HEK293 (cell line): ENCODE results near the gene CDT1.

Experiments
- FEZF1 ChIP-seq: fragments of 450-650 bp; formaldehyde crosslinking; IDR thresholded peaks from 2 replicates; pipeline ENCODE4 v1.5.1; 2016; ENCODE audit warnings: missing biosample characterization, missing genetic modification characterization
- GLI2 ChIP-seq: fragments of 450-650 bp; formaldehyde crosslinking; IDR thresholded peaks from 2 replicates; pipeline ENCODE4; 2017; ENCODE audit warnings: missing biosample characterization, missing genetic modification characterization, low read depth, borderline replicate concordance
- GLI4 ChIP-seq: fragments of 450-650 bp; formaldehyde crosslinking; IDR thresholded peaks from 2 replicates; pipeline ENCODE4 v1.5.1; 2016; ENCODE audit warnings: missing biosample characterization, missing genetic modification characterization
- IKZF3 ChIP-seq: fragments of 450-650 bp; IDR thresholded peaks from 2 replicates; pipeline ENCODE4 v1.5.0; 2018; ENCODE audit warnings: missing biosample characterization, mild to moderate bottlenecking, missing genetic modification characterization, moderate library complexity
- SP2 ChIP-seq: fragments of 450-650 bp; formaldehyde crosslinking; IDR thresholded peaks from 2 replicates; pipeline ENCODE4 v1.5.1; 2016; ENCODE audit warnings: missing biosample characterization, missing genetic modification characterization
- ZBTB1 ChIP-seq: fragments of 450-650 bp; formaldehyde crosslinking; IDR thresholded peaks from 2 replicates; pipeline ENCODE4 v1.5.1; 2016; ENCODE audit warnings: missing biosample characterization, missing genetic modification characterization
- ZBTB17 ChIP-seq: fragments of 450-650 bp; formaldehyde crosslinking; IDR thresholded peaks from 2 replicates; pipeline ENCODE4 v1.5.1; 2016; ENCODE audit warnings: missing biosample characterization, missing genetic modification characterization
- ZBTB48 ChIP-seq: fragments of 450-650 bp; formaldehyde crosslinking; IDR thresholded peaks from 2 replicates; pipeline ENCODE4 v1.5.1; 2016; ENCODE audit warnings: missing biosample characterization, missing genetic modification characterization
- ZNF10 ChIP-seq: fragments of 450-650 bp; formaldehyde crosslinking; IDR thresholded peaks from 2 replicates; pipeline ENCODE4 v1.5.1; 2017; ENCODE audit warnings: missing biosample characterization, missing genetic modification characterization
- ZNF132 ChIP-seq: fragments of 450-650 bp; formaldehyde crosslinking; IDR thresholded peaks from 2 replicates; pipeline ENCODE4 v1.5.1; 2017; ENCODE audit warnings: missing biosample characterization, missing genetic modification characterization, borderline replicate concordance
- ZNF133 ChIP-seq: fragments of 450-650 bp; formaldehyde crosslinking; IDR thresholded peaks from 2 replicates; pipeline ENCODE4 v1.5.1; 2016; ENCODE audit warnings: missing biosample characterization, missing genetic modification characterization
- ZNF138 ChIP-seq: fragments of 450-650 bp; formaldehyde crosslinking; IDR thresholded peaks from 2 replicates; pipeline ENCODE4 v1.5.1; 2016; ENCODE audit warnings: missing biosample characterization, missing genetic modification characterization, borderline replicate concordance
- ZNF169 ChIP-seq: fragments of 450-650 bp; formaldehyde crosslinking; IDR thresholded peaks from 2 replicates; pipeline ENCODE4 v1.5.1; 2016; ENCODE audit warnings: missing biosample characterization, missing genetic modification characterization
- ZNF174 ChIP-seq: fragments of 450-650 bp; formaldehyde crosslinking; IDR thresholded peaks from 2 replicates; pipeline ENCODE4 v1.5.0; 2017; ENCODE audit warnings: missing biosample characterization, mild to moderate bottlenecking, missing genetic modification characterization
- ZNF19 ChIP-seq: fragments of 450-650 bp; formaldehyde crosslinking; IDR thresholded peaks from 2 replicates; pipeline ENCODE4; 2016; ENCODE audit warnings: missing biosample characterization, missing genetic modification characterization, low read depth
- ZNF23 ChIP-seq: fragments of 450-650 bp; formaldehyde crosslinking; IDR thresholded peaks from 2 replicates; pipeline ENCODE4 v1.5.1; 2016; ENCODE audit warnings: missing biosample characterization, missing genetic modification characterization, borderline replicate concordance
- ZNF302 ChIP-seq: fragments of 450-650 bp; formaldehyde crosslinking; IDR thresholded peaks from 2 replicates; pipeline ENCODE4 v1.5.1; 2016; ENCODE audit warnings: missing biosample characterization, missing genetic modification characterization, low read depth
- ZNF423 ChIP-seq: fragments of 450-650 bp; formaldehyde crosslinking; IDR thresholded peaks from 2 replicates; pipeline ENCODE4 v1.5.1; 2016; ENCODE audit warnings: missing biosample characterization, missing genetic modification characterization
- ZNF629 ChIP-seq: fragments of 450-650 bp; formaldehyde crosslinking; IDR thresholded peaks from 2 replicates; pipeline ENCODE4 v1.5.1; 2017; ENCODE audit warnings: missing biosample characterization, missing genetic modification characterization
- ZNF677 ChIP-seq: fragments of 450-650 bp; IDR thresholded peaks from 2 replicates; pipeline ENCODE4 v1.5.0; 2018; ENCODE audit warnings: missing biosample characterization, mild to moderate bottlenecking, missing genetic modification characterization, moderate library complexity
- ZSCAN30 ChIP-seq: fragments of 450-650 bp; IDR thresholded peaks from 2 replicates; pipeline ENCODE4 v1.5.1; 2018; ENCODE audit warnings: missing biosample characterization, mild to moderate bottlenecking, missing genetic modification characterization, moderate library complexity
- TF ChIP-seq, protein P1 (sequence below): fragments of 450-650 bp; formaldehyde crosslinking; IDR thresholded peaks from 2 replicates; pipeline ENCODE4 v1.5.1; 2017; ENCODE audit warnings: missing biosample characterization, missing genetic modification characterization
- TF ChIP-seq, protein P2 (sequence below): fragments of 450-650 bp; formaldehyde crosslinking; IDR thresholded peaks from 2 replicates; pipeline ENCODE4 v1.5.1; 2016; ENCODE audit warnings: missing biosample characterization, missing genetic modification characterization
- TF ChIP-seq, protein P3 (sequence below): fragments of 450-650 bp; formaldehyde crosslinking; IDR thresholded peaks from 2 replicates; pipeline ENCODE4 v1.5.1; 2016; ENCODE audit warnings: missing biosample characterization, missing genetic modification characterization
- TF ChIP-seq, protein P4 (sequence below): fragments of 450-650 bp; formaldehyde crosslinking; IDR thresholded peaks from 2 replicates; pipeline ENCODE4 v1.5.1; 2016; ENCODE audit warnings: missing biosample characterization, missing genetic modification characterization
- TF ChIP-seq, protein P5 (sequence below): fragments of 450-650 bp; formaldehyde crosslinking; IDR thresholded peaks from 2 replicates; pipeline ENCODE4; 2016; ENCODE audit warnings: missing biosample characterization, missing genetic modification characterization
- TF ChIP-seq, protein P6 (sequence below): fragments of 450-650 bp; formaldehyde crosslinking; optimal IDR thresholded peaks from 2 replicates; pipeline ENCODE3; 2016; ENCODE audit warnings: missing biosample characterization, mild to moderate bottlenecking, missing genetic modification characterization
- TF ChIP-seq, protein P7 (sequence below): fragments of 450-650 bp; formaldehyde crosslinking; IDR thresholded peaks from 2 replicates; pipeline ENCODE4 v1.5.1; 2016; ENCODE audit warnings: missing biosample characterization, missing genetic modification characterization, low read depth

CDT1 gene

DNA sequence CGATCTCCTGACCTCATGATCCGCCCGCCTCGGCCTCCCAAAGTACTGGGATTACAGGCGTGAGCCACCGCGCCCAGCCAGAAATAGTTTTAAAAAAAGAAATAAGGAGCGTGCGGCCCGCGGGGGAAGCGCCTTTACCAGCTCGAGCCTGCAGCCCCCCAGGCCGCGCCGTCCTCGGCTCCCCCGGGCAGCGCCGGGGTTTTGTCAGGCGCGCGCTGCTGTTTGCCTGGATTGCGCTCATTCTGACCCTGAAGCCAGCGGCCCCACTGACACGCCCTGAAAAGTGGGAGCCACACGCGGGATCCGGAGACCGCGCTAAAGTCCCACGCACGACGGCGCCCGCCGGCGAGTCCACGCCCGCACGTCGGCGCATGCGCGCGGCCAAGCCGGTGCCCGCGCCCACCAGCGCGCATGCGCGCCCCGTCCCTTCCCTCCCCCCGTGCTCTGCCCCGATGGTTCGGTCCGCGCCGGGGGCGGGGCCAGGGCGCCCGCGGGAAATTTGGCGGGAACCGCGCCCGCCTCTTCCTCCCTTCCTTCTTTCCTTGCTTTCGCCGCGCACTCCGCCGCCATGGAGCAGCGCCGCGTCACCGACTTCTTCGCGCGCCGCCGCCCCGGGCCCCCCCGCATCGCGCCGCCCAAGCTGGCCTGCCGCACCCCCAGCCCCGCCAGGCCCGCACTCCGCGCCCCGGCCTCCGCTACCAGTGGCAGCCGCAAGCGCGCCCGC, at the start of gene CDT1 (continued):
- TF ChIP-seq, protein P1, sequence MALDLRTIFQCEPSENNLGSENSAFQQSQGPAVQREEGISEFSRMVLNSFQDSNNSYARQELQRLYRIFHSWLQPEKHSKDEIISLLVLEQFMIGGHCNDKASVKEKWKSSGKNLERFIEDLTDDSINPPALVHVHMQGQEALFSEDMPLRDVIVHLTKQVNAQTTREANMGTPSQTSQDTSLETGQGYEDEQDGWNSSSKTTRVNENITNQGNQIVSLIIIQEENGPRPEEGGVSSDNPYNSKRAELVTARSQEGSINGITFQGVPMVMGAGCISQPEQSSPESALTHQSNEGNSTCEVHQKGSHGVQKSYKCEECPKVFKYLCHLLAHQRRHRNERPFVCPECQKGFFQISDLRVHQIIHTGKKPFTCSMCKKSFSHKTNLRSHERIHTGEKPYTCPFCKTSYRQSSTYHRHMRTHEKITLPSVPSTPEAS (tag by site-specific recombination) = no peak
- TF ChIP-seq ZSCAN30 (tag by site-specific recombination) (peak; percentile 47; the same call in 1 of the 2 replicates), SP2 (tag by site-specific recombination) (peak; percentile 62), ZNF302 (tag by site-specific recombination) (no peak), ZNF423 (tag by site-specific recombination) (no peak), ZNF629 (no peak), GLI2 (tag by site-specific recombination) (no peak), FEZF1 (tag by site-specific recombination) (no peak), ZBTB1 (tag by site-specific recombination) (no peak), ZNF133 (tag by site-specific recombination) (no peak), ZNF19 (no peak), ZNF23 (tag by site-specific recombination) (no peak), ZNF677 (tag by site-specific recombination) (no peak), ZBTB48 (tag by site-specific recombination) (no peak), GLI4 (tag by site-specific recombination) (no peak), ZNF138 (tag by site-specific recombination) (no peak), ZBTB17 (no peak), ZNF169 (no peak), IKZF3 (tag by site-specific recombination) (peak; percentile 88), ZNF132 (no peak), ZNF174 (no peak), ZNF10 (tag by site-specific recombination) (no peak)
- TF ChIP-seq, protein P2, sequence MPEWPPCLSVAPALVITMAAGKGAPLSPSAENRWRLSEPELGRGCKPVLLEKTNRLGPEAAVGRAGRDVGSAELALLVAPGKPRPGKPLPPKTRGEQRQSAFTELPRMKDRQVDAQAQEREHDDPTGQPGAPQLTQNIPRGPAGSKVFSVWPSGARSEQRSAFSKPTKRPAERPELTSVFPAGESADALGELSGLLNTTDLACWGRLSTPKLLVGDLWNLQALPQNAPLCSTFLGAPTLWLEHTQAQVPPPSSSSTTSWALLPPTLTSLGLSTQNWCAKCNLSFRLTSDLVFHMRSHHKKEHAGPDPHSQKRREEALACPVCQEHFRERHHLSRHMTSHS = no peak
- TF ChIP-seq, protein P3, sequence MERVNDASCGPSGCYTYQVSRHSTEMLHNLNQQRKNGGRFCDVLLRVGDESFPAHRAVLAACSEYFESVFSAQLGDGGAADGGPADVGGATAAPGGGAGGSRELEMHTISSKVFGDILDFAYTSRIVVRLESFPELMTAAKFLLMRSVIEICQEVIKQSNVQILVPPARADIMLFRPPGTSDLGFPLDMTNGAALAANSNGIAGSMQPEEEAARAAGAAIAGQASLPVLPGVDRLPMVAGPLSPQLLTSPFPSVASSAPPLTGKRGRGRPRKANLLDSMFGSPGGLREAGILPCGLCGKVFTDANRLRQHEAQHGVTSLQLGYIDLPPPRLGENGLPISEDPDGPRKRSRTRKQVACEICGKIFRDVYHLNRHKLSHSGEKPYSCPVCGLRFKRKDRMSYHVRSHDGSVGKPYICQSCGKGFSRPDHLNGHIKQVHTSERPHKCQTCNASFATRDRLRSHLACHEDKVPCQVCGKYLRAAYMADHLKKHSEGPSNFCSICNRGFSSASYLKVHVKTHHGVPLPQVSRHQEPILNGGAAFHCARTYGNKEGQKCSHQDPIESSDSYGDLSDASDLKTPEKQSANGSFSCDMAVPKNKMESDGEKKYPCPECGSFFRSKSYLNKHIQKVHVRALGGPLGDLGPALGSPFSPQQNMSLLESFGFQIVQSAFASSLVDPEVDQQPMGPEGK (tag by site-specific recombination) = peak; percentile 70
- TF ChIP-seq, protein P4, sequence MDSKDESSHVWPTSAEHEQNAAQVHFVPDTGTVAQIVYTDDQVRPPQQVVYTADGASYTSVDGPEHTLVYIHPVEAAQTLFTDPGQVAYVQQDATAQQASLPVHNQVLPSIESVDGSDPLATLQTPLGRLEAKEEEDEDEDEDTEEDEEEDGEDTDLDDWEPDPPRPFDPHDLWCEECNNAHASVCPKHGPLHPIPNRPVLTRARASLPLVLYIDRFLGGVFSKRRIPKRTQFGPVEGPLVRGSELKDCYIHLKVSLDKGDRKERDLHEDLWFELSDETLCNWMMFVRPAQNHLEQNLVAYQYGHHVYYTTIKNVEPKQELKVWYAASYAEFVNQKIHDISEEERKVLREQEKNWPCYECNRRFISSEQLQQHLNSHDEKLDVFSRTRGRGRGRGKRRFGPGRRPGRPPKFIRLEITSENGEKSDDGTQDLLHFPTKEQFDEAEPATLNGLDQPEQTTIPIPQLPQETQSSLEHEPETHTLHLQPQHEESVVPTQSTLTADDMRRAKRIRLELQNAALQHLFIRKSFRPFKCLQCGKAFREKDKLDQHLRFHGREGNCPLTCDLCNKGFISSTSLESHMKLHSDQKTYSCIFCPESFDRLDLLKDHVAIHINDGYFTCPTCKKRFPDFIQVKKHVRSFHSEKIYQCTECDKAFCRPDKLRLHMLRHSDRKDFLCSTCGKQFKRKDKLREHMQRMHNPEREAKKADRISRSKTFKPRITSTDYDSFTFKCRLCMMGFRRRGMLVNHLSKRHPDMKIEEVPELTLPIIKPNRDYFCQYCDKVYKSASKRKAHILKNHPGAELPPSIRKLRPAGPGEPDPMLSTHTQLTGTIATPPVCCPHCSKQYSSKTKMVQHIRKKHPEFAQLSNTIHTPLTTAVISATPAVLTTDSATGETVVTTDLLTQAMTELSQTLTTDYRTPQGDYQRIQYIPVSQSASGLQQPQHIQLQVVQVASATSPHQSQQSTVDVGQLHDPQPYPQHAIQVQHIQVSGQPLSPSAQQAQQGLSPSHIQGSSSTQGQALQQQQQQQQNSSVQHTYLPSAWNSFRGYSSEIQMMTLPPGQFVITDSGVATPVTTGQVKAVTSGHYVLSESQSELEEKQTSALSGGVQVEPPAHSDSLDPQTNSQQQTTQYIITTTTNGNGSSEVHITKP (tag by site-specific recombination) = peak; percentile 75
- TF ChIP-seq, protein P5, sequence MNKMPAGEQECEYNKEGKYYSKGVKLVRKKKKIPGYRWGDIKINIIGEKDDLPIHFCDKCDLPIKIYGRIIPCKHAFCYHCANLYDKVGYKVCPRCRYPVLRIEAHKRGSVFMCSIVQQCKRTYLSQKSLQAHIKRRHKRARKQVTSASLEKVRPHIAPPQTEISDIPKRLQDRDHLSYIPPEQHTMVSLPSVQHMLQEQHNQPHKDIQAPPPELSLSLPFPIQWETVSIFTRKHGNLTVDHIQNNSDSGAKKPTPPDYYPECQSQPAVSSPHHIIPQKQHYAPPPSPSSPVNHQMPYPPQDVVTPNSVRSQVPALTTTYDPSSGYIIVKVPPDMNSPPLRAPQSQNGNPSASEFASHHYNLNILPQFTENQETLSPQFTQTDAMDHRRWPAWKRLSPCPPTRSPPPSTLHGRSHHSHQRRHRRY (tag by site-specific recombination) = 0 out of 2 replicates have a peak, but pooled peaks have one; percentile 30
- TF ChIP-seq, protein P6, sequence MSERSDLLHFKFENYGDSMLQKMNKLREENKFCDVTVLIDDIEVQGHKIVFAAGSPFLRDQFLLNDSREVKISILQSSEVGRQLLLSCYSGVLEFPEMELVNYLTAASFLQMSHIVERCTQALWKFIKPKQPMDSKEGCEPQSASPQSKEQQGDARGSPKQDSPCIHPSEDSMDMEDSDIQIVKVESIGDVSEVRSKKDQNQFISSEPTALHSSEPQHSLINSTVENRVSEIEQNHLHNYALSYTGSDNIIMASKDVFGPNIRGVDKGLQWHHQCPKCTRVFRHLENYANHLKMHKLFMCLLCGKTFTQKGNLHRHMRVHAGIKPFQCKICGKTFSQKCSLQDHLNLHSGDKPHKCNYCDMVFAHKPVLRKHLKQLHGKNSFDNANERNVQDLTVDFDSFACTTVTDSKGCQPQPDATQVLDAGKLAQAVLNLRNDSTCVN (tag by site-specific recombination) = peak; percentile 76
- TF ChIP-seq, protein P7, sequence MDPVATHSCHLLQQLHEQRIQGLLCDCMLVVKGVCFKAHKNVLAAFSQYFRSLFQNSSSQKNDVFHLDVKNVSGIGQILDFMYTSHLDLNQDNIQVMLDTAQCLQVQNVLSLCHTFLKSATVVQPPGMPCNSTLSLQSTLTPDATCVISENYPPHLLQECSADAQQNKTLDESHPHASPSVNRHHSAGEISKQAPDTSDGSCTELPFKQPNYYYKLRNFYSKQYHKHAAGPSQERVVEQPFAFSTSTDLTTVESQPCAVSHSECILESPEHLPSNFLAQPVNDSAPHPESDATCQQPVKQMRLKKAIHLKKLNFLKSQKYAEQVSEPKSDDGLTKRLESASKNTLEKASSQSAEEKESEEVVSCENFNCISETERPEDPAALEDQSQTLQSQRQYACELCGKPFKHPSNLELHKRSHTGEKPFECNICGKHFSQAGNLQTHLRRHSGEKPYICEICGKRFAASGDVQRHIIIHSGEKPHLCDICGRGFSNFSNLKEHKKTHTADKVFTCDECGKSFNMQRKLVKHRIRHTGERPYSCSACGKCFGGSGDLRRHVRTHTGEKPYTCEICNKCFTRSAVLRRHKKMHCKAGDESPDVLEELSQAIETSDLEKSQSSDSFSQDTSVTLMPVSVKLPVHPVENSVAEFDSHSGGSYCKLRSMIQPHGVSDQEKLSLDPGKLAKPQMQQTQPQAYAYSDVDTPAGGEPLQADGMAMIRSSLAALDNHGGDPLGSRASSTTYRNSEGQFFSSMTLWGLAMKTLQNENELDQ (tag by site-specific recombination) = no peak
